Measurements from ENCODE around the gene GRIA3.

DNA sequence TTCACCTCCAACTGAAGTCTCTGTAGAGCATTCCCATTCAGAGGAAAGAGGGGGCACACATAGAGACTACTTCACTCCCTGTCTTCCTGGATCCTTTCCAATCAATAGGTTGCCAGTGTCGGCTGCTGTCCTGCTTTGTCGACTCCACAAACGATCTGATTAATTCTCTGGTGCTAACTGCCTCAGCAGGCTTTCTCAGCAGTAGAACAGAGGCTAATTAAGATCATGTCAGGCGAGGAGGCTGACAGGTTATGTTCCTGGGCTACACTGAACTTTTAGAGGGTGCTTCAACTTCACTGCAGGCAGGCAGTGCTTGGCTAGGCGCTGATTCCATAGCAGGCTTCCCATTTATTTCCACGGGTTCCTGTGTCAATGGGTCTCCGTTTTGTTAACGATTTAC, 79.2 kb downstream of the GRIA3 start:
- no peak for TF ChIP-seq CTCF (conservative IDR thresholded peaks at IDR 0.05)
- no peak for TF ChIP-seq EZH2 (IDR thresholded peaks at IDR 0.05; ENCODE audit: low read depth)

All from PC-9 (cell line).